ENCODE results near the gene NEK3. TPM values are rescaled to one million over a fixed set of nuclear protein-coding genes. Genes with fewer than 3 reads are reported as not detected.
A peak's percentile ranks its signal among the peaks of the same experiment; 100 is the strongest.
"Not testable (repeated sequence)": the region's sequence is repeated elsewhere in the genome, so short reads cannot be mapped to it uniquely, and the experiment has no call there.

The NEK3 gene
- total RNA-seq: 7.1 and 10.4 TPM in 2 replicates

- peaks cover 41% of the 10 kb centered on the region for H3K4me1 Mint-ChIP-seq
Measured at GRCh38 chr13:52159159-52159982, at the start of gene NEK3. Gene NEK3 (minus strand): TSS chr13:52159597. CDS start chr13:52156191, 3,406 bp downstream.

GRCh38 chr13:52208384-52208783 lies 49.0 kb upstream of the NEK3 start:
- DNase-seq; H3K27ac Mint-ChIP-seq; H3K9me3 Mint-ChIP-seq; H3K4me3 Mint-ChIP-seq; H3K36me3 Mint-ChIP-seq (ENCODE audit: low read depth); H3K27me3 Mint-ChIP-seq; H3K4me1 Mint-ChIP-seq; intact Hi-C loops (cut with micrococcal nuclease): not testable (repeated sequence)

More at GRCh38 chr13:52159159-52159982, at the start of gene NEK3:
- peak within 1 kb of the TSS; percentile 81 for H3K27ac Mint-ChIP-seq
- H3K36me3 Mint-ChIP-seq (ENCODE audit: low read depth): peaks cover 4% of the 10 kb centered on the region
- intact Hi-C loops (cut with micrococcal nuclease): loop anchor here (1.0 kb wide), 2 partner anchors 32 to 35 kb away; no protein-coding TSS in a partner anchor
- H3K27me3 Mint-ChIP-seq: no peaks in the 10 kb centered on the region
- H3K4me3 Mint-ChIP-seq: peak within 1 kb of the TSS; percentile 86
- H3K9me3 Mint-ChIP-seq: no peaks in the 10 kb centered on the region
- peak; percentile 90 for DNase-seq

- DNase-seq; H3K4me1 Mint-ChIP-seq; H3K27ac Mint-ChIP-seq; H3K36me3 Mint-ChIP-seq (ENCODE audit: low read depth); H3K9me3 Mint-ChIP-seq; H3K27me3 Mint-ChIP-seq; H3K4me3 Mint-ChIP-seq; intact Hi-C loops (cut with micrococcal nuclease): not testable (repeated sequence)
Measured at GRCh38 chr13:52207896-52208295, 48.5 kb upstream of the NEK3 start.

- H3K27me3 Mint-ChIP-seq; H3K4me1 Mint-ChIP-seq; intact Hi-C loops (cut with micrococcal nuclease); H3K9me3 Mint-ChIP-seq; DNase-seq; H3K36me3 Mint-ChIP-seq (ENCODE audit: low read depth); H3K27ac Mint-ChIP-seq; H3K4me3 Mint-ChIP-seq: not testable (repeated sequence)
Measured at GRCh38 chr13:52207337-52207736, 47.9 kb upstream of the NEK3 start.

GRCh38 chr13:52204546-52204945 lies 45.1 kb upstream of the NEK3 start:
- H3K27ac Mint-ChIP-seq: peak overlapping the region; percentile 29
- intact Hi-C loops (cut with micrococcal nuclease); H3K4me1 Mint-ChIP-seq; DNase-seq; H3K27me3 Mint-ChIP-seq; H3K9me3 Mint-ChIP-seq; H3K36me3 Mint-ChIP-seq (ENCODE audit: low read depth); H3K4me3 Mint-ChIP-seq: not testable (repeated sequence)

- H3K9me3 Mint-ChIP-seq; H3K27me3 Mint-ChIP-seq; H3K4me3 Mint-ChIP-seq; H3K27ac Mint-ChIP-seq; intact Hi-C loops (cut with micrococcal nuclease); H3K36me3 Mint-ChIP-seq (ENCODE audit: low read depth); DNase-seq; H3K4me1 Mint-ChIP-seq: not testable (repeated sequence)
Measured at GRCh38 chr13:52203864-52204263, 44.5 kb upstream of the NEK3 start.

GRCh38 chr13:52202506-52202905 lies 43.1 kb upstream of the NEK3 start:
- H3K36me3 Mint-ChIP-seq (ENCODE audit: low read depth); H3K9me3 Mint-ChIP-seq; H3K4me3 Mint-ChIP-seq; H3K4me1 Mint-ChIP-seq; intact Hi-C loops (cut with micrococcal nuclease); H3K27ac Mint-ChIP-seq; H3K27me3 Mint-ChIP-seq; DNase-seq: not testable (repeated sequence)

- not testable (repeated sequence) for H3K27ac Mint-ChIP-seq; H3K27me3 Mint-ChIP-seq; H3K4me1 Mint-ChIP-seq; H3K36me3 Mint-ChIP-seq (ENCODE audit: low read depth); H3K9me3 Mint-ChIP-seq; H3K4me3 Mint-ChIP-seq
- DNase-seq: peak; percentile 75
- intact Hi-C loops (cut with micrococcal nuclease): loop anchor here (1.0 kb wide), 1 partner anchor 386 kb away; no protein-coding TSS in a partner anchor
Measured at GRCh38 chr13:52201439-52202193, 42.2 kb upstream of the NEK3 start.

- peaks cover 2% of the 10 kb centered on the region for H3K36me3 Mint-ChIP-seq (ENCODE audit: low read depth)
- peak overlapping the region; percentile 98 for H3K27ac Mint-ChIP-seq
- intact Hi-C loops (cut with micrococcal nuclease): loop anchor here (2.0 to 10.0 kb wide), 6 partner anchors 69 to 457 kb away; partner anchors contain the start of genes ALG11, SUGT1 and VPS36
- no peaks in the 10 kb centered on the region for H3K27me3 Mint-ChIP-seq
- H3K4me1 Mint-ChIP-seq: peaks cover 22% of the 10 kb centered on the region
- DNase-seq: peak; percentile 88
- no peaks in the 10 kb centered on the region for H3K9me3 Mint-ChIP-seq
- peak overlapping the region; percentile 96 for H3K4me3 Mint-ChIP-seq
Measured at GRCh38 chr13:52195401-52195837, 36.0 kb upstream of the NEK3 start.

- H3K27me3 Mint-ChIP-seq: no peaks in the 10 kb centered on the region
- peak overlapping the region; percentile 98 for H3K27ac Mint-ChIP-seq
- peak overlapping the region; percentile 96 for H3K4me3 Mint-ChIP-seq
- no peaks in the 10 kb centered on the region for H3K9me3 Mint-ChIP-seq
- peaks cover 6% of the 10 kb centered on the region for H3K36me3 Mint-ChIP-seq (ENCODE audit: low read depth)
- peaks cover 22% of the 10 kb centered on the region for H3K4me1 Mint-ChIP-seq
- peak; percentile 97 for DNase-seq
- intact Hi-C loops (cut with micrococcal nuclease): loop anchor here (1.0 to 10.0 kb wide), 7 partner anchors 35 to 458 kb away; partner anchors contain the start of genes ALG11, NEK3, SUGT1 and VPS36
Measured at GRCh38 chr13:52194184-52194868, 34.9 kb upstream of the NEK3 start.

- intact Hi-C loops (cut with micrococcal nuclease): loop anchor here (1.0 to 10.0 kb wide), 7 partner anchors 34 to 459 kb away; partner anchors contain the start of genes ALG11, NEK3, SUGT1 and VPS36
- H3K27me3 Mint-ChIP-seq; H3K9me3 Mint-ChIP-seq; H3K36me3 Mint-ChIP-seq (ENCODE audit: low read depth): not testable (repeated sequence)
- peak; percentile 70 for DNase-seq
- Mint-ChIP-seq H3K27ac (peak overlapping the region; percentile 98), H3K4me1 (peaks cover 22% of the 10 kb centered on the region), H3K4me3 (peak overlapping the region; percentile 96)
Measured at GRCh38 chr13:52193587-52194183, 34.3 kb upstream of the NEK3 start.

- H3K27me3 Mint-ChIP-seq; intact Hi-C loops (cut with micrococcal nuclease); DNase-seq; H3K9me3 Mint-ChIP-seq; H3K4me3 Mint-ChIP-seq: not testable (repeated sequence)
- Mint-ChIP-seq H3K4me1 (peaks cover 20% of the 10 kb centered on the region), H3K36me3 (ENCODE audit: low read depth) (peaks cover 25% of the 10 kb centered on the region), H3K27ac (peak overlapping the region; percentile 66)
Measured at GRCh38 chr13:52187424-52188187, 28.2 kb upstream of the NEK3 start.

- Mint-ChIP-seq H3K27ac (no peak overlapping the region), H3K4me3 (no peak overlapping the region), H3K27me3 (no peaks in the 10 kb centered on the region)
Measured at GRCh38 chr13:52187029-52187423, 27.6 kb upstream of the NEK3 start.

More at GRCh38 chr13:52187029-52187423, 27.6 kb upstream of the NEK3 start:
- intact Hi-C loops (cut with micrococcal nuclease): no loop called here
- peaks cover 29% of the 10 kb centered on the region for H3K36me3 Mint-ChIP-seq (ENCODE audit: low read depth)
- no peak for DNase-seq
- peaks cover 21% of the 10 kb centered on the region for H3K4me1 Mint-ChIP-seq
- no peaks in the 10 kb centered on the region for H3K9me3 Mint-ChIP-seq

Measured in activated CD4-positive, alpha-beta T cell treated with anti-CD3 and anti-CD28 coated beads, Interleukin-2, amount 10 ng/mL, durations not matched to agents 24 days and 14 days (primary cell).